ENCODE results near the gene ADM5.

GRCh38 chr19:49667473-49667872 is 21.9 kb upstream of the ADM5 start:
- TF ChIP-seq EZH2 (IDR thresholded peaks at IDR 0.05; ENCODE audit: low read depth, unreplicated experiment): no peak
- TF ChIP-seq CTCF (conservative IDR thresholded peaks at IDR 0.05; ENCODE audit: low read depth in 2 of 2): no peak
- no peak for TF ChIP-seq REST (IDR thresholded peaks at IDR 0.05; ENCODE audit: unreplicated experiment)
- TF ChIP-seq POLR2AphosphoS5 (IDR thresholded peaks at IDR 0.05; ENCODE audit: low read depth): no peak
- TF ChIP-seq JUNB (IDR thresholded peaks at IDR 0.05; ENCODE audit: unreplicated experiment): no peak
- no peak for TF ChIP-seq ZNF114 (CRISPR knock-in tag; IDR thresholded peaks at IDR 0.05)
- no peak for TF ChIP-seq CREB1 (CRISPR knock-in tag; IDR thresholded peaks at IDR 0.05; ENCODE audit: low read depth)
- no peak for TF ChIP-seq ETS1 (IDR thresholded peaks at IDR 0.05)

All from GM23338 (cell line).